Smooth muscle cell (in vitro differentiated cells): ENCODE results near the gene ZDHHC13. TPM values are rescaled to one million over a fixed set of nuclear protein-coding genes. Genes with fewer than 3 reads are reported as not detected.
"Not testable (repeated sequence)": the region's sequence is repeated elsewhere in the genome, so short reads cannot be mapped to it uniquely, and the experiment has no call there.

Experiments
- DNase-seq: peaks from one replicate; lab custom pipeline; 2025; ENCODE audit not compliant: unreplicated experiment; lab: John Stamatoyannopoulos, UW
- H2AFZ ChIP-seq: fragments of 200-600 bp; sonication (generic); 2 replicates; pipeline ENCODE4 v1.6.0; 2016; ENCODE audit warnings: antibody characterized with exemption, low read depth, mild to moderate bottlenecking
- H3F3A ChIP-seq: fragments of 200-600 bp; sonication (generic); 2 replicates; pipeline ENCODE4 v1.6.0; 2017; ENCODE audit warnings: antibody characterized with exemption, low read depth
- H3K27ac ChIP-seq: fragments of 200-600 bp; sonication (generic); 2 replicates; pipeline ENCODE4 v1.5.1; 2016; ENCODE audit warnings: low read depth, mild to moderate bottlenecking
- H3K27me3 ChIP-seq: fragments of 200-600 bp; sonication (generic); 2 replicates; pipeline ENCODE4 v1.6.1; 2016; ENCODE audit warnings: low read depth, mild to moderate bottlenecking
- H3K36me3 ChIP-seq: fragments of 200-600 bp; sonication (generic); 2 replicates; pipeline ENCODE4 v1.5.1; 2016; ENCODE audit warnings: low read depth
- H3K4me1 ChIP-seq: fragments of 200-600 bp; sonication (generic); 2 replicates; pipeline ENCODE4 v1.5.1; 2016; ENCODE audit warnings: low read depth
- H3K4me2 ChIP-seq: fragments of 200-600 bp; sonication (generic); 2 replicates; pipeline ENCODE4 v1.6.0; 2016; ENCODE audit warnings: mild to moderate bottlenecking
- H3K4me3 ChIP-seq: fragments of 200-600 bp; sonication (generic); 2 replicates; pipeline ENCODE4 v1.5.1; 2016; ENCODE audit warnings: mild to moderate bottlenecking
- H3K79me2 ChIP-seq: fragments of 200-600 bp; sonication (generic); 2 replicates; pipeline ENCODE4 v1.6.0; 2016; ENCODE audit warnings: low read depth, mild to moderate bottlenecking
- H3K9ac ChIP-seq: fragments of 200-600 bp; sonication (generic); 2 replicates; pipeline ENCODE4 v1.6.0; 2016; ENCODE audit warnings: low read depth
- H3K9me3 ChIP-seq: fragments of 200-600 bp; sonication (generic); replicated peaks from 2 replicates; pipeline ENCODE4 v1.5.1; 2016; ENCODE audit warnings: low read depth
- H4K20me1 ChIP-seq: fragments of 200-600 bp; sonication (generic); 2 replicates; pipeline ENCODE4 v1.6.0; 2016; ENCODE audit warnings: low read depth
- WGBS: methylation state at CpG from one replicate; pipeline ENCODE4 v1.1.7; 2016; ENCODE audit warnings: low lambda C conversion rate; 5-methylcytosine and 5-hydroxymethylcytosine counted together
- polyA plus RNA-seq: library from polyadenylated mRNA; unstranded; fragments of >200 nt; fragmentation: Nextera tagmentation; extraction: Ambion mirVana; gene quantifications from 2 replicates; pipeline ENCODE4 v1.2.1, GENCODE V29; 2016
- total RNA-seq: library from RNA; depleted of rRNA; stranded (reverse); fragments of >200 nt; gene quantifications from 2 replicates; pipeline ENCODE4 v1.2.3, GENCODE V29; 2014
- TF ChIP-seq, protein P1 (sequence below): fragments of 200-600 bp; sonication (generic); IDR thresholded peaks from 2 replicates; pipeline ENCODE4 v1.5.1; 2017; ENCODE audit warnings: borderline replicate concordance, mild to moderate bottlenecking, antibody characterized with exemption; ENCODE audit not compliant: insufficient read depth, poor library complexity, severe bottlenecking

Gene ZDHHC13
- total and polyA plus RNA-seq, 2 experiments from 2014 or later, result 12.8 to 17.3 TPM

DNA sequence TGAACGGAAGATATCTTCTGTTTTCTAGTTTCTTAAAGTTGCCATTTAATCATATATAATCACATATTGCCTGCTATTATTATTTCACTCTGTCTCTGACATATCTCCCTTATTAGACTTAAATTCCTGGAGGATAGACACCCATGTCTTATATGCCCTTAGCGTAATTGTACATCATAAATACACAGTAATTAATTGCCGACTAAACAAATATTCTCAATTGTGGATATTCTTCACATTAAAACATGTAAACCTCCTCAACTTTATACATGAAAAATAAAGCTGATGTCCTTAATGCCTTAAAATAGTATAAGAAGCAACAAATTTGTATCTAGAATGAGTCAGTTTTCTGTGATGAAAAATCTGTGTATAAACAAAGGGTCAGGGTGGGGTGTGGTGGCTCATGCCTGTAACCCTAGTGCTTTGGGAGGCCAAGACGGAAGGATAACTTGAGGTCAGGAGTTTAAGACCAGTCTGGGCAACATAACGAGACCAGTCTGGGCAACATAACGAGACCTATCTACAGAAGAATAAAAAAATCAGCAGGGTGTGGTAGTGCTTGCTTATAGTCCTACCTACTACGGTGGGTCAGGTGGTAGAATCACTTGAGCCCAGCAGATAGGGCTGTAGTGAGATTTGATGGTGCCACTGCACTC, 6.1 kb downstream of the ZDHHC13 start:
- no peak for DNase-seq
- Histone ChIP-seq H3K27ac (no peak overlapping the region), H3F3A (no peaks in the 10 kb centered on the region), H3K9ac (no peak overlapping the region), H3K79me2 (peaks cover 21% of the 10 kb centered on the region), H3K9me3 (no peaks in the 10 kb centered on the region), H3K4me3 (no peak overlapping the region), H3K36me3 (no peaks in the 10 kb centered on the region), H3K4me2 (no peak overlapping the region), H3K27me3 (no peaks in the 10 kb centered on the region), H4K20me1 (peaks cover 15% of the 10 kb centered on the region), H2AFZ (no peak overlapping the region), H3K4me1 (peaks cover under 1% of the 10 kb centered on the region)
- 92% methylated on average over 7 of the region's 7 CpGs for WGBS
- TF ChIP-seq, protein P1, sequence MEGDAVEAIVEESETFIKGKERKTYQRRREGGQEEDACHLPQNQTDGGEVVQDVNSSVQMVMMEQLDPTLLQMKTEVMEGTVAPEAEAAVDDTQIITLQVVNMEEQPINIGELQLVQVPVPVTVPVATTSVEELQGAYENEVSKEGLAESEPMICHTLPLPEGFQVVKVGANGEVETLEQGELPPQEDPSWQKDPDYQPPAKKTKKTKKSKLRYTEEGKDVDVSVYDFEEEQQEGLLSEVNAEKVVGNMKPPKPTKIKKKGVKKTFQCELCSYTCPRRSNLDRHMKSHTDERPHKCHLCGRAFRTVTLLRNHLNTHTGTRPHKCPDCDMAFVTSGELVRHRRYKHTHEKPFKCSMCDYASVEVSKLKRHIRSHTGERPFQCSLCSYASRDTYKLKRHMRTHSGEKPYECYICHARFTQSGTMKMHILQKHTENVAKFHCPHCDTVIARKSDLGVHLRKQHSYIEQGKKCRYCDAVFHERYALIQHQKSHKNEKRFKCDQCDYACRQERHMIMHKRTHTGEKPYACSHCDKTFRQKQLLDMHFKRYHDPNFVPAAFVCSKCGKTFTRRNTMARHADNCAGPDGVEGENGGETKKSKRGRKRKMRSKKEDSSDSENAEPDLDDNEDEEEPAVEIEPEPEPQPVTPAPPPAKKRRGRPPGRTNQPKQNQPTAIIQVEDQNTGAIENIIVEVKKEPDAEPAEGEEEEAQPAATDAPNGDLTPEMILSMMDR, result no peak

DNA sequence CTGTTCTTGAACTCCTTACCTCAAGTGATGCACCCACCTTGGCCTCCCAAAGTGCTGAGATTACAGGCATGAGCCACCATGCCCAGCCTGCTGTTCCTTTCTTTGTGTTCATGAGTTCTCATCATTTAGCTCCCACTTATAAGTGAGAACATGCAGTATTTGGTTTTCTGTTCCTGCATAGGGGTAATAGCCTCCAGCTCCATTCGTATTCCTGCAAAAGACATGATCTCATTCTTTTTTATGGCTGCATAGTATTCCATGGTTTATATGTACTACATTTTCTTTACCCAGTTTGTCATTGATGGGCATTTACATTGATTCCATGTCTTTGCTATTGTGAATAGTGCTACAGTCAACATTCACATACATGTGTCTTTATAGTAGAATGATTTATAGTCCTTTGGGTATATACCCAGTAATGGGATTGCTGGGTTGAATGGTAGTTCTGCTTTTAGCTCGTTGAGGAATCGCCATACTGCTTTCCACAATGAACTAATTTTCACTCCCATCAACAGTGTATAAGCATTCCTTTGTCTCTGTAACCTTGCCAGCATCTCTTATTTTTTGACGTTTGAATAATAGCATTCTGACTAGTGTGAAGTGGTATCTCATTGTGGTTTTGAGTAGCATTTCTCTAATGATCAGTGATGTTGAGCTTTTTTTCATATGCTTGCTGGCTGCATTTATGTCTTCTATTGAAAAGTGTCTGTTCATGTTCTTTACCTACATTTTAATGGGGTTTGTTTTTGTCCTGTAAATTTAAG, 9.8 kb downstream of the ZDHHC13 start:
- 94% methylated on average over 4 of the region's 4 CpGs for WGBS
- H2AFZ ChIP-seq, H3K9ac ChIP-seq, H3K4me1 ChIP-seq, H3K36me3 ChIP-seq, H3K79me2 ChIP-seq, H3F3A ChIP-seq, H3K4me2 ChIP-seq, H3K9me3 ChIP-seq, H3K27me3 ChIP-seq, H3K4me3 ChIP-seq, H3K27ac ChIP-seq, DNase-seq: not testable (repeated sequence)
- H4K20me1 ChIP-seq, result peaks cover 10% of the 10 kb centered on the region

DNA sequence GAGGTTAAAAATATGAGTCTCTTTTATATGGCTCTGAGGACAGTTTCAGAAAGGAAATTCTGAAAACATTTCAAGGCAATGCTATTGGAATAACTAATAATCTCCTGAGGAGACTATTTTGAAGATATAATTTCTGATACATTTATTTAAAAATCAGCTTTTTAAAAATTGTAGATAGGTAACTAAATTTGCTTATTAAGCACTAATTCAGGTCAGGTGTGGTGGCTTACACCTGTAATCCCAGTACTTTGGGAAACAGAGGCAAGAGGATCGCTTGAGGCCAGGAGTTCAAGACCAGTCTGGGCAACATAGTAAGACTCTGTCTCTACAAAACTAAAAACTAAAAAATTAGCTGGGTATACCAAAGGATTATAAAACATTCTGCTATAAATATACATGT, 17.0 kb downstream of the ZDHHC13 start:
- Histone ChIP-seq H3K4me3 (no peak overlapping the region), H2AFZ (no peak overlapping the region), H3K4me2 (no peak overlapping the region), H3K9me3 (peaks cover 6% of the 10 kb centered on the region), H4K20me1 (peaks cover 2% of the 10 kb centered on the region), H3K9ac (no peak overlapping the region), H3K27me3 (no peaks in the 10 kb centered on the region), H3F3A (no peaks in the 10 kb centered on the region), H3K36me3 (no peaks in the 10 kb centered on the region), H3K27ac (no peak overlapping the region), H3K4me1 (no peaks in the 10 kb centered on the region), H3K79me2 (no peaks in the 10 kb centered on the region)
- DNase-seq, result no peak
- TF ChIP-seq, protein P1, result no peak
- WGBS, result 100% methylated on average over 1 of the region's 1 CpG

DNA sequence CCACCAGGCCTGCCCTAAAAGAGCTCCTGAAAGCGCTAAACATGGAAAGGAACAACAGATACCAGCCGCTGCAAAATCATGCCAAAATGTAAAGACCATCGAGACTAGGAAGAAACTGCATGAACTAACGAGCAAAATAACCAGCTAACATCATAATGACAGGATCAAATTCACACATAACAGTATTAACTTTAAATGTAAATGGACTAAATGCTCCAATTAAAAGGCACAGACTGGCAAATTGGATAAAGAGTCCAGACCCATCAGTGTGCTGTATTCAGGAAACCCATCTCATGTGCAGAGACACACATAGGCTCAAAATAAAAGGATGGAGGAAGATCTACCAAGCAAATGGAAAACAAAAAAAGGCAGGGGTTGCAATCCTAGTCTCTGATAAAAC, 19.9 kb downstream of the ZDHHC13 start:
- not testable (repeated sequence) for H3K9ac ChIP-seq, H3F3A ChIP-seq, H2AFZ ChIP-seq, H3K4me1 ChIP-seq, H3K36me3 ChIP-seq, DNase-seq, H3K27me3 ChIP-seq, H4K20me1 ChIP-seq, H3K27ac ChIP-seq, H3K4me3 ChIP-seq, H3K9me3 ChIP-seq, H3K4me2 ChIP-seq, H3K79me2 ChIP-seq
- 100% methylated on average over 4 of the region's 4 CpGs for WGBS
